ENCODE results near the gene FBXL4.

Gene FBXL4

GRCh38 chr6:98946266-98946878 is 1.4 kb downstream of the FBXL4 start:
- Histone ChIP-seq H3K27ac (ENCODE audit: low read depth, low read length, severe bottlenecking) (no peak overlapping the region), H3K4me3 (ENCODE audit: extremely low read depth, insufficient read depth, low read length, poor library complexity, severe bottlenecking) (peak overlapping the region; percentile 63), H3K4me1 (ENCODE audit: control insufficient read depth, insufficient read depth, low read length, poor library complexity, severe bottlenecking) (peaks cover 5% of the 10 kb centered on the region), H3K9me3 (ENCODE audit: control insufficient read depth, low read length) (peaks cover 3% of the 10 kb centered on the region), H3K36me3 (ENCODE audit: control insufficient read depth, insufficient read depth, low read length) (no peaks in the 10 kb centered on the region)
- 88 to 100% methylated on average over 4 to 9 of the region's 10 CpGs for WGBS, 2 experiments (ENCODE audit: insufficient coverage in 2 of 2)

GRCh38 chr6:98945311-98946115 is 2.2 kb downstream of the FBXL4 start:
- Histone ChIP-seq H3K27ac (ENCODE audit: low read depth, low read length, severe bottlenecking) (no peak overlapping the region), H3K4me1 (ENCODE audit: control insufficient read depth, insufficient read depth, low read length, poor library complexity, severe bottlenecking) (peaks cover 5% of the 10 kb centered on the region), H3K4me3 (ENCODE audit: extremely low read depth, insufficient read depth, low read length, poor library complexity, severe bottlenecking) (no peak overlapping the region), H3K36me3 (ENCODE audit: control insufficient read depth, insufficient read depth, low read length) (peaks cover 3% of the 10 kb centered on the region), H3K9me3 (ENCODE audit: control insufficient read depth, low read length) (peaks cover 6% of the 10 kb centered on the region)
- WGBS, 2 experiments (ENCODE audit: insufficient coverage in 2 of 2) = 78 to 80% methylated on average over 1 to 2 of the region's 3 CpGs

- peaks cover 5% of the 10 kb centered on the region for H3K4me1 ChIP-seq (ENCODE audit: control insufficient read depth, insufficient read depth, low read length, poor library complexity, severe bottlenecking)
- 60 to 63% methylated on average over 1 of the region's 2 CpGs for WGBS, 2 experiments (ENCODE audit: insufficient coverage in 2 of 2)
- peaks cover 6% of the 10 kb centered on the region for H3K9me3 ChIP-seq (ENCODE audit: control insufficient read depth, low read length)
- H3K36me3 ChIP-seq (ENCODE audit: control insufficient read depth, insufficient read depth, low read length) = peaks cover 3% of the 10 kb centered on the region
- peak overlapping the region; percentile 6 for H3K27ac ChIP-seq (ENCODE audit: low read depth, low read length, severe bottlenecking)
- H3K4me3 ChIP-seq (ENCODE audit: extremely low read depth, insufficient read depth, low read length, poor library complexity, severe bottlenecking) = no peak overlapping the region
Measured at GRCh38 chr6:98944598-98945081, 3.1 kb downstream of the FBXL4 start.

- no CpG with 5 or more reads among the region's 3 CpGs for WGBS, 2 experiments (ENCODE audit: insufficient coverage in 2 of 2)
Measured at GRCh38 chr6:98944168-98944567, 3.6 kb downstream of the FBXL4 start.

GRCh38 chr6:98942263-98942803 is 5.4 kb downstream of the FBXL4 start:
- H3K27ac ChIP-seq (ENCODE audit: low read depth, low read length, severe bottlenecking) = no peak overlapping the region
- peaks cover 5% of the 10 kb centered on the region for H3K4me1 ChIP-seq (ENCODE audit: control insufficient read depth, insufficient read depth, low read length, poor library complexity, severe bottlenecking)
- no peak overlapping the region for H3K4me3 ChIP-seq (ENCODE audit: extremely low read depth, insufficient read depth, low read length, poor library complexity, severe bottlenecking)
- WGBS, 2 experiments (ENCODE audit: insufficient coverage in 2 of 2) = 82 to 100% methylated on average over 2 to 3 of the region's 3 CpGs
- H3K36me3 ChIP-seq (ENCODE audit: control insufficient read depth, insufficient read depth, low read length) = peaks cover 3% of the 10 kb centered on the region
- H3K9me3 ChIP-seq (ENCODE audit: control insufficient read depth, low read length) = peaks cover 6% of the 10 kb centered on the region

More at GRCh38 chr6:98944168-98944567, 3.6 kb downstream of the FBXL4 start:
- H3K4me3 ChIP-seq (ENCODE audit: extremely low read depth, insufficient read depth, low read length, poor library complexity, severe bottlenecking) = no peak overlapping the region
- H3K9me3 ChIP-seq (ENCODE audit: control insufficient read depth, low read length) = peaks cover 6% of the 10 kb centered on the region
- H3K36me3 ChIP-seq (ENCODE audit: control insufficient read depth, insufficient read depth, low read length) = peaks cover 3% of the 10 kb centered on the region
- no peak overlapping the region for H3K27ac ChIP-seq (ENCODE audit: low read depth, low read length, severe bottlenecking)
- H3K4me1 ChIP-seq (ENCODE audit: control insufficient read depth, insufficient read depth, low read length, poor library complexity, severe bottlenecking) = peaks cover 5% of the 10 kb centered on the region

GRCh38 chr6:98941319-98941718 is 6.4 kb downstream of the FBXL4 start:
- Histone ChIP-seq H3K4me1 (ENCODE audit: control insufficient read depth, insufficient read depth, low read length, poor library complexity, severe bottlenecking) (no peaks in the 10 kb centered on the region), H3K27ac (ENCODE audit: low read depth, low read length, severe bottlenecking) (no peak overlapping the region), H3K4me3 (ENCODE audit: extremely low read depth, insufficient read depth, low read length, poor library complexity, severe bottlenecking) (no peak overlapping the region), H3K9me3 (ENCODE audit: control insufficient read depth, low read length) (peaks cover 6% of the 10 kb centered on the region), H3K36me3 (ENCODE audit: control insufficient read depth, insufficient read depth, low read length) (peaks cover 3% of the 10 kb centered on the region)
- WGBS, 2 experiments (ENCODE audit: insufficient coverage in 2 of 2) = 100% methylated on average over 2 of the region's 2 CpGs

GRCh38 chr6:98937351-98937750 is 10.4 kb downstream of the FBXL4 start:
- Histone ChIP-seq H3K4me3 (ENCODE audit: extremely low read depth, insufficient read depth, low read length, poor library complexity, severe bottlenecking) (no peak overlapping the region), H3K27ac (ENCODE audit: low read depth, low read length, severe bottlenecking) (no peak overlapping the region), H3K4me1 (ENCODE audit: control insufficient read depth, insufficient read depth, low read length, poor library complexity, severe bottlenecking) (no peaks in the 10 kb centered on the region), H3K36me3 (ENCODE audit: control insufficient read depth, insufficient read depth, low read length) (peaks cover 8% of the 10 kb centered on the region), H3K9me3 (ENCODE audit: control insufficient read depth, low read length) (peaks cover 3% of the 10 kb centered on the region)
- WGBS, 2 experiments (ENCODE audit: insufficient coverage in 2 of 2) = 83 to 90% methylated on average over 1 to 2 of the region's 3 CpGs

- Histone ChIP-seq H3K4me1 (ENCODE audit: control insufficient read depth, insufficient read depth, low read length, poor library complexity, severe bottlenecking) (no peaks in the 10 kb centered on the region), H3K36me3 (ENCODE audit: control insufficient read depth, insufficient read depth, low read length) (peaks cover 8% of the 10 kb centered on the region), H3K4me3 (ENCODE audit: extremely low read depth, insufficient read depth, low read length, poor library complexity, severe bottlenecking) (no peak overlapping the region), H3K27ac (ENCODE audit: low read depth, low read length, severe bottlenecking) (no peak overlapping the region), H3K9me3 (ENCODE audit: control insufficient read depth, low read length) (no peaks in the 10 kb centered on the region)
- 59 to 67% methylated on average over 1 to 6 of the region's 7 CpGs for WGBS, 2 experiments (ENCODE audit: insufficient coverage in 2 of 2)
Measured at GRCh38 chr6:98932381-98932780, 15.4 kb downstream of the FBXL4 start.

- Histone ChIP-seq H3K9me3 (ENCODE audit: control insufficient read depth, low read length) (no peaks in the 10 kb centered on the region), H3K36me3 (ENCODE audit: control insufficient read depth, insufficient read depth, low read length) (peaks cover 9% of the 10 kb centered on the region), H3K4me1 (ENCODE audit: control insufficient read depth, insufficient read depth, low read length, poor library complexity, severe bottlenecking) (no peaks in the 10 kb centered on the region), H3K4me3 (ENCODE audit: extremely low read depth, insufficient read depth, low read length, poor library complexity, severe bottlenecking) (no peak overlapping the region), H3K27ac (ENCODE audit: low read depth, low read length, severe bottlenecking) (no peak overlapping the region)
- no CpG with 5 or more reads among the region's 3 CpGs for WGBS, 2 experiments (ENCODE audit: insufficient coverage in 2 of 2)
Measured at GRCh38 chr6:98931696-98932095, 16.1 kb downstream of the FBXL4 start.

GRCh38 chr6:98929498-98930060 is 18.2 kb downstream of the FBXL4 start:
- no peaks in the 10 kb centered on the region for H3K4me1 ChIP-seq (ENCODE audit: control insufficient read depth, insufficient read depth, low read length, poor library complexity, severe bottlenecking)
- WGBS, 2 experiments (ENCODE audit: insufficient coverage in 2 of 2) = 100% methylated on average over 2 of the region's 2 CpGs
- no peak overlapping the region for H3K27ac ChIP-seq (ENCODE audit: low read depth, low read length, severe bottlenecking)
- H3K4me3 ChIP-seq (ENCODE audit: extremely low read depth, insufficient read depth, low read length, poor library complexity, severe bottlenecking) = no peak overlapping the region
- H3K36me3 ChIP-seq (ENCODE audit: control insufficient read depth, insufficient read depth, low read length) = peaks cover 13% of the 10 kb centered on the region
- H3K9me3 ChIP-seq (ENCODE audit: control insufficient read depth, low read length) = no peaks in the 10 kb centered on the region
